ENCODE results near the gene SDE2.
"Not testable (repeated sequence)": the region's sequence is repeated elsewhere in the genome, so short reads cannot be mapped to it uniquely, and the experiment has no call there.

The SDE2 gene

GRCh38 chr1:225940385-225941151 lies 58.6 kb downstream of the SDE2 start:
- no peak for DNase-seq
- in situ Hi-C loops (cut with HindIII; ENCODE audit: low pct_ligation_motif_present, low sequenced_read_pairs) = no loop called here
- TF ChIP-seq CTCF (IDR thresholded peaks at IDR 0.05; ENCODE audit: low read depth, low read length, missing control alignments) = no peak

GRCh38 chr1:225939939-225940310 lies 59.2 kb downstream of the SDE2 start:
- H3K27me3 ChIP-seq (replicated peaks); in situ Hi-C loops (cut with HindIII; ENCODE audit: low pct_ligation_motif_present, low sequenced_read_pairs); H3K27ac ChIP-seq: not testable (repeated sequence)

More at GRCh38 chr1:225940385-225941151, 58.6 kb downstream of the SDE2 start:
- Histone ChIP-seq H3K36me3 (replicated peaks) (no peaks in the 10 kb centered on the region), H3K27ac (no peak overlapping the region), H3K27me3 (replicated peaks) (no peaks in the 10 kb centered on the region), H3K4me3 (ENCODE audit: low read depth, low read length) (no peak overlapping the region)

GRCh38 chr1:225939097-225939938 lies 59.8 kb downstream of the SDE2 start:
- DNase-seq; H3K27ac ChIP-seq; H3K27me3 ChIP-seq (replicated peaks); H3K36me3 ChIP-seq (replicated peaks); in situ Hi-C loops (cut with HindIII; ENCODE audit: low pct_ligation_motif_present, low sequenced_read_pairs): not testable (repeated sequence)
- H3K4me3 ChIP-seq (ENCODE audit: low read depth, low read length) = peak overlapping the region; percentile 9

More at GRCh38 chr1:225939939-225940310, 59.2 kb downstream of the SDE2 start:
- DNase-seq; H3K36me3 ChIP-seq (replicated peaks); H3K4me3 ChIP-seq (ENCODE audit: low read depth, low read length): not testable (repeated sequence)

- in situ Hi-C loops (cut with HindIII; ENCODE audit: low pct_ligation_motif_present, low sequenced_read_pairs) = no loop called here
- no peaks in the 10 kb centered on the region for H3K36me3 ChIP-seq (replicated peaks)
- DNase-seq = no peak
- H3K27me3 ChIP-seq (replicated peaks) = no peaks in the 10 kb centered on the region
- no peak overlapping the region for H3K27ac ChIP-seq
- no peak overlapping the region for H3K4me3 ChIP-seq (ENCODE audit: low read depth, low read length)
- TF ChIP-seq CTCF (IDR thresholded peaks at IDR 0.05; ENCODE audit: low read depth, low read length, missing control alignments) = no peak
Observed at GRCh38 chr1:225937048-225937968, 61.8 kb downstream of the SDE2 start.

- DNase-seq = no peak
Observed at GRCh38 chr1:225936523-225936922, 62.6 kb downstream of the SDE2 start.

GRCh38 chr1:225936086-225936485 lies 63.1 kb downstream of the SDE2 start:
- H3K27me3 ChIP-seq (replicated peaks); H3K27ac ChIP-seq; H3K4me3 ChIP-seq (ENCODE audit: low read depth, low read length); H3K36me3 ChIP-seq (replicated peaks); DNase-seq; in situ Hi-C loops (cut with HindIII; ENCODE audit: low pct_ligation_motif_present, low sequenced_read_pairs): not testable (repeated sequence)

More at GRCh38 chr1:225936523-225936922, 62.6 kb downstream of the SDE2 start:
- Histone ChIP-seq H3K4me3 (ENCODE audit: low read depth, low read length) (no peak overlapping the region), H3K36me3 (replicated peaks) (no peaks in the 10 kb centered on the region), H3K27ac (no peak overlapping the region), H3K27me3 (replicated peaks) (no peaks in the 10 kb centered on the region)
- TF ChIP-seq CTCF (IDR thresholded peaks at IDR 0.05; ENCODE audit: low read depth, low read length, missing control alignments) = no peak
- in situ Hi-C loops (cut with HindIII; ENCODE audit: low pct_ligation_motif_present, low sequenced_read_pairs) = no loop called here
